GM04503 (cell line): Measurements from ENCODE around the gene FKBP1C.
"Not testable (repeated sequence)": the region's sequence is repeated elsewhere in the genome, so short reads cannot be mapped to it uniquely, and the experiment has no call there.

ENCODE experiments used
- DNase-seq: peaks from one replicate; pipeline ENCODE4 v3.0.0-alpha.2; 2012; ENCODE audit warnings: low read depth

The FKBP1C gene

GRCh38 chr6:63211343-63211742 is at the start of gene FKBP1C:
TSS of gene FKBP1C (plus strand) at chr6:63211469.
- DNase-seq: not testable (repeated sequence)

GRCh38 chr6:63164047-63164803 is 47.0 kb upstream of the FKBP1C start:
- DNase-seq: not testable (repeated sequence)

GRCh38 chr6:63174173-63174572 is 37.1 kb upstream of the FKBP1C start:
- no peak for DNase-seq

GRCh38 chr6:63176181-63176580 is 35.1 kb upstream of the FKBP1C start:
- DNase-seq: no peak

GRCh38 chr6:63180367-63180766 is 30.9 kb upstream of the FKBP1C start:
- DNase-seq: no peak

- no peak for DNase-seq
Observed at GRCh38 chr6:63186970-63187369, 24.3 kb upstream of the FKBP1C start.

- no peak for DNase-seq
Observed at GRCh38 chr6:63188828-63189227, 22.4 kb upstream of the FKBP1C start.

- no peak for DNase-seq
Observed at GRCh38 chr6:63193324-63193723, 17.9 kb upstream of the FKBP1C start.

- DNase-seq: no peak
Observed at GRCh38 chr6:63197741-63198140, 13.5 kb upstream of the FKBP1C start.

GRCh38 chr6:63213325-63213724 is 2.1 kb downstream of the FKBP1C start:
- no peak for DNase-seq

- no peak for DNase-seq
Observed at GRCh38 chr6:63214816-63215215, 3.5 kb downstream of the FKBP1C start.

- no peak for DNase-seq
Observed at GRCh38 chr6:63224179-63224578, 12.9 kb downstream of the FKBP1C start.

GRCh38 chr6:63225987-63226386 is 14.7 kb downstream of the FKBP1C start:
- not testable (repeated sequence) for DNase-seq

GRCh38 chr6:63227928-63228894 is 16.9 kb downstream of the FKBP1C start:
- not testable (repeated sequence) for DNase-seq

- not testable (repeated sequence) for DNase-seq
Observed at GRCh38 chr6:63230027-63230426, 18.8 kb downstream of the FKBP1C start.

- not testable (repeated sequence) for DNase-seq
Observed at GRCh38 chr6:63230511-63230910, 19.2 kb downstream of the FKBP1C start.

GRCh38 chr6:63236398-63236817 is 25.1 kb downstream of the FKBP1C start:
- no peak for DNase-seq

GRCh38 chr6:63245420-63245819 is 34.2 kb downstream of the FKBP1C start:
- no peak for DNase-seq

- no peak for DNase-seq
Observed at GRCh38 chr6:63245909-63246308, 34.6 kb downstream of the FKBP1C start.

GRCh38 chr6:63246581-63246980 is 35.3 kb downstream of the FKBP1C start:
- no peak for DNase-seq

GRCh38 chr6:63249875-63250482 is 38.7 kb downstream of the FKBP1C start:
- DNase-seq: no peak

- DNase-seq: no peak
Observed at GRCh38 chr6:63259153-63259552, 47.9 kb downstream of the FKBP1C start.
